Activated CD4-positive, alpha-beta T cell treated with anti-CD3 and anti-CD28 coated beads for 1 hour (primary cell): ENCODE data around the gene METTL24.

Source experiments
- DNase-seq: peaks from one replicate; pipeline ENCODE4 v3.0.0-alpha.2; 2020

METTL24 gene

DNA sequence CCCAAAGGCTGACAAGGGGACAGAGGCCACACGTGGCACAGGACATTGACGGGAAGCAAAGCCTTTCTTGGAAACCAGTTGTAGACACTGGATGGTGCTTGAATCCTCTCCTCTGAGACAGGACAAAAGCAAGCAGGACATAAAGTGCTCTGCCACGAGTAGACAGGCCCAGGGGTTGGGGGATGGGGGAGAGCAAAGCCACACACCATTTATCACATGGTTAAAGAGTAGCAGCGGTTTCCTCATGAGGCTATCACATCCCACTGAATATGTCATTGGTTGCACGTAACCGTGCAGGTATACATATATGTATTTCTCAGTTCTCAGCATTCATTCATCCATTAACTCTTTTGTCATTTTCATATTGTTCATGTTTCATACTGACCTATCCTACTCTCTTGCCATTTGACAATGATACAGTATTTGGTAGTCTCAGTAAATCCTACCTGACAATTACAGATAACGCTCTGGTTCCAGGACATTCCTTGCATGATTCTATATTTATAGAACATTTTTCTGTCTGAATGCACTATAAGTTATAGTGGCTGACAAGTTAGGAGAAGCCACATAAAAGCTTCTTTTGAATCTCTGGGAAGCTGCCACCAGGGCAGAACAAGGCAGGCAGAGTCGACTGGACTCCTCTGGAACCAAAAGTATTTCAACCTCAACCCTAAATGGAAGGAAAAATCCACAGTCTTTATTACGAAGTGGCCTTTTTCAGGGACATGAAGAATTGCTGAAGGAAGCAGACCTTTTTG is 23.5 kb downstream of the METTL24 start:
- no peak for DNase-seq

DNA sequence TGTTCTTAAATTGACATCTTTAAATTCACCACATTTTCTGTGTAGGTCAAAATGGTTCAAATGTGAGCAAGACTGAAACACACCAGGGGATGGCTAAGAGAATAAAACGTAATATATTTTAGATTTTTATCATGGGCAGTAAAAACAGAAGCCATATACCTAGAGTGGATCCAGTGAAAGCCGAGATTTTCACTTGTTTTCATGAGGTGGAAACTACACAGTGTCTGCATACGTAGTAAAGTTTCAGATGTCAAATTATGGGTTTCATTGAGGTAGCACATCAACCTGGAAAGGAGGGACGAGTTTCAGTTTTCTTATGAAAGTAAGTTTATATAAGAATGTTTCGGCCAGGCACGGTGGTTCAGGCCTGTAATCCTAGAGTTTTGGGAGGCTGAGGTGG is 25.9 kb downstream of the METTL24 start:
- DNase-seq = no peak

DNA sequence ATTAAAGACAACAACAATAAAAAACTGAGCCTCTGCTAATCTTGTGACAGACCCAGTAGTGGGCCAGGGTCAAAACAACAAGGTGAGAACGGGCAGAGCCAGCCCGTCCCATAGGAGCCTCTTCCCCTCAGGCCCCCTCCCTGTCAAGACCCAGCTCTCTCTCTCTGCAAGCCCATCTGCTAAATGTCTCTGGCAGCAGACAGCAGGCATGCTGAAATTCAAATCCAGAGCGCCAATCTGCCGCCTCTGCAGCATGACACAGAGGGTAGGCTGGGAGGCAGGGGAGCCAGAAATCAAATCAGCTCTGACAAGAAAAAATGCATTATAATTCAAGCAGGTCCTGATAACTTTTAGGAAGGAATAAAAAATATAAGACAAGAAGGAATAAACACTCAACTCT is 26.3 kb downstream of the METTL24 start:
- no peak for DNase-seq

- no peak for DNase-seq
These were observed 26.8 kb downstream of the METTL24 start for GRCh38 chr6:110331390-110331789.

DNA sequence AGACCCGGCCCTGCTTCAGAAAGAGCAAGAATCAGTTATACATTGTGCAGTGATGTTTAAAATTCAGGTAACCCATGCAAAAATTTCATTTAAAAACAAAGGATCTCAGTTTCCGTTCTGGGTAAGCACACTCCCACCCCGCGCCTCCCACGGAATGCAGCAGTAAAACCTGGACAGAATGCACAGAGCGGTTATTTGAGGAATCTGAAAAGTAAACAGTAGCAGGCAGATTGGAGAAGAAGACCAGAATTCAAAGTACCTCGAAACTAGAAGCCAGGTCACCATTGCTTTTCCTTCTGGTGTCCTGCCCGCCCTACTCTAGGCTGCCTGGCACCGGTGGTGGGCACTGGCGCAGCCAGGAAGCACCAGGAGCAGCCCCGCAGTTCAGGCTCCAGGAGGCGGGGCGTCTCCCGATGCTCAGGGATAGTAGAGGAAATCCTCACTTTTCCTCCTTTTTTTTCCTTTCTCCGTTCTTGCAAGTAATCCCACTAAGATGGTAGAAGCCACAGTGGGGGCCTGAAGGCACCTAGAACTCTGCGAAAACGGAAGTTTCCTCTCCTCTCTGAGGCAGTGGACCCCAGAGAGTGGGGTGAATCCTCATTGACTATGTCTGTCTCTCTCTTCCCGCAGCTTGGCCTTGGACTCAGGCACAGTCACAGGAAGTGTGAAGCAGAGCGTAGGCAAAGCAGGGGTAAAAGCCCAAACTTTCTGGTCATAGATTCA is 28.3 kb downstream of the METTL24 start:
- DNase-seq = no peak

- DNase-seq = no peak
These were observed 28.8 kb downstream of the METTL24 start for GRCh38 chr6:110329348-110329713.

- DNase-seq = no peak
These were observed 29.9 kb downstream of the METTL24 start for GRCh38 chr6:110328259-110328658.

- DNase-seq = no peak
These were observed 30.8 kb downstream of the METTL24 start for GRCh38 chr6:110327391-110327790.

GRCh38 chr6:110326609-110327008 is 31.5 kb downstream of the METTL24 start:
- no peak for DNase-seq

GRCh38 chr6:110326057-110326456 is 32.1 kb downstream of the METTL24 start:
- DNase-seq = no peak

DNA sequence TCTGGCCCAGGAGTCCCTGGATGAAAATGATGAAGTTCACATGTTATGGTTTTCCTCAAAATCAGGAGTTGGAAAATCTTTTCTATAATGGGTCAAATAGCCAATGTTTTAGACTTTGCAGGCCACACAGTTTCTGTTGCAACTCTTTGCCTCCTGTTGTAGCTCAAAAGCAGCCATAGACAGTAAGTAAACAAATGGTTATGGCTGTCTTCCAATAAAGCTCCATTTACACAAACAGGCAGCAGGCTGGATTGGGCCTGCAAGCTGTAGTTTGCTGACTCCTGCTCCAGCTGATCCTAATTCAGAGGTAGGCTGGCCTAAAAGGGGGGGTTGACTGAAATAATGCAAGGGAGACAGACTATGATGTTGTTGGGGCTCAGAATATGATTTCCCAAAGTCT is 33.0 kb downstream of the METTL24 start:
- DNase-seq = no peak

GRCh38 chr6:110324548-110324947 is 33.6 kb downstream of the METTL24 start:
- no peak for DNase-seq

- no peak for DNase-seq
These were observed 34.9 kb downstream of the METTL24 start for GRCh38 chr6:110323258-110323657.

DNA sequence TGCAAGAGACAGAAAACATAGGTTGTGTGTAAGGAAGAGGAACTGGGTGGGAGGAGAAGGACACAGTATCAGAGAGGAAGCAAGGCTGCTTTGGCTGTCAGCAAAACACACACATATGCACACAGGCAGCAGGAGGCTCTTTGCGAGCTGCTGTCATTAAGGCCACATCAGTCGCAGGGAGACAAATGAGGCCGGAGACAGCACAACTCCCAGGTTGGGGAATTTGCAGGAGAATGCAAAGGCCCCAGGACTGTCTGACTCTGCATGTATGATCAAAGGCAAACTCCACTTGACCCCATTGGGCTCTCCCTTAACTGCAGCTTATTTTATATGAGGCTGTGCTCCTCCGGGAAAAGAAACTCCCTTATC is 35.3 kb downstream of the METTL24 start:
- DNase-seq = no peak

DNA sequence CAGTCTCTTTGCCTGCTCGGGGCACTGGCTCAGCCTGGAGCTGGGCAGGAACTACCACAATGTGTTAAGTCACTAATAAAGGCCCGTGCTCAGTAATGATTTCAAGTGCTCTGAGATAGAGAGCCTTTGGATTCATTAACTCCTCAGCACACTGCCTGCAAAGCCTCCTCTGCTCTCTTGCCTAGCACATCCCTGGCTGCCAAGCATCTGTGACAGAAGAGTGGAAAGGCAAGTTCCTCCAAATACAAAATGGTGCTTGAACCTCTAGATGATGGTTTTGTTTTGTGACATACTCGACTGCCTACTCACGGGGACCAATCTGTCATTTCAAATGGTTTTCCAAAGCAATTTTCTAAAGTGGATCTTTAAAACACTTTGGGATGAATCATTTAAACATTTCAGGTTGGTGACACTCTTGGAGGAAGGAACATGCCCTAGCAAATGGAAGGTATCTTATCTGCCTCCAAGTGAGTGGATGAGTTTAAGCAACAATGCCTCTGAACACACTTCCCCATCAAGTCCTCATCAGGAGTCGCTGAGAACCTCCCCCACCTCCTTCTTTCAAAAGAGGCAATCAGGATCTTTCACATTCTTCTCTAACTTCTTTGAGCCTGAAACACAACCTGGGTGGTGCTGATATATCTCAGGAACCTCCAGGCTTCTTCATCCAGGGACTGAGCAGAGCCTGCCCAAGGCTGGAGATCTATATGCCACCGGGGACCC is 35.8 kb downstream of the METTL24 start:
- no peak for DNase-seq

GRCh38 chr6:110320307-110320706 is 37.8 kb downstream of the METTL24 start:
- DNase-seq = no peak

DNA sequence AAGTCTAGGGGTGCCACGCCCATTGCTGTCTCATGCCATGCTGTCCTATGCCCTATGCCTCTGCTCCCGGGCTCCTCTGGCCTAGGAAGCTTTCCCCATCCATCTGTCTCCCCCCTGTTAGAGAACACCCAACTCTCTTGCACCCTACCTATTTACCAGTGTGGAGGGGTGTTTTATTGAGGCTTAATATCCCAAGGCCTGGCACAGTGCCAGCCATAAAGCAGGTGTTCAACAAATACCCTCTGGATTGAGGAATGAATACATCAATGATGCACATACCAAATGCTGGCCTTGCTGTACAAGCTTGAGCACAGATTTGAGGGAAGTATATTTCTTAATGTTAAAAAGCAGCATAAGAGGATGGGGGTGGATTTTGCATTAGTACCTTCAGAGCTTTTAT is 38.3 kb downstream of the METTL24 start:
- no peak for DNase-seq

GRCh38 chr6:110319381-110319780 is 38.8 kb downstream of the METTL24 start:
- DNase-seq = no peak

DNA sequence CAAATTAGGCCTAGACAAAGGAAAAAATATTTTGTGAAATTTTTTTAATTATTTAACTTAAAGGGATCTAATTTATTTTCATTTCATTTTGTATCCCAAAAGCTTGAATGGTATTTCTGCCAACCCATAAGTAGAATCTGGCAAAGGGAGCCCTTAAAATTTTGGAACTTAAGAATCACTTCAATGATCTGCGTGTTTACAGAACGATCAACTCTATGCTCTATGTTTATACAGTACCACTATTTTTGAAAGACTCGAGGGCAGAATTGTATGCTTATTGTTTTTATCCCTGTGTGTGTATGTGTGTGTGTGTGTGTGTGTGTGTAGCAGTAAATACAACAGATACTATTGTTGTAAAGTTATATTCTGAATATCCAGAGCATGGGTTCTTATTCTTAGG is 39.2 kb downstream of the METTL24 start:
- DNase-seq = no peak

DNA sequence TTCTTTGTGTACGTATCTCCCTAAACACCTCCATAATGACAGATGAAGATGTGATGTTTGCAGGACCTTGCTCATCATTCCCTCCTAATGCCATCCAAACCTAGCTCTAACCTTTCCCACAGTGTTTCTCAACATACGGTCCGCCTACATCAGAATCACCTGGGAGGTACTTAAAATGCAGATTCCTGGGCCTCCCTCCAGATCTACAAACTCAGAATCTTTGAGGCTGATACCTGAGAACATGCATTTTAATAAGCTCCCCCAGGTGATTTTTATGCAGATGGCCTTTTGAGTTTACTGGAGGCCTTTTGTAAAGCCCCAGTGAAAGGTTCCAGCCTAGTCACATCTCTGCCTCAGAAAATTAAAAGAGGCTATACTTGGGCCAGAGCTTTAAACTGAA is 40.5 kb downstream of the METTL24 start:
- DNase-seq = no peak

- no peak for DNase-seq
These were observed 41.0 kb downstream of the METTL24 start for GRCh38 chr6:110317189-110317588.

DNA sequence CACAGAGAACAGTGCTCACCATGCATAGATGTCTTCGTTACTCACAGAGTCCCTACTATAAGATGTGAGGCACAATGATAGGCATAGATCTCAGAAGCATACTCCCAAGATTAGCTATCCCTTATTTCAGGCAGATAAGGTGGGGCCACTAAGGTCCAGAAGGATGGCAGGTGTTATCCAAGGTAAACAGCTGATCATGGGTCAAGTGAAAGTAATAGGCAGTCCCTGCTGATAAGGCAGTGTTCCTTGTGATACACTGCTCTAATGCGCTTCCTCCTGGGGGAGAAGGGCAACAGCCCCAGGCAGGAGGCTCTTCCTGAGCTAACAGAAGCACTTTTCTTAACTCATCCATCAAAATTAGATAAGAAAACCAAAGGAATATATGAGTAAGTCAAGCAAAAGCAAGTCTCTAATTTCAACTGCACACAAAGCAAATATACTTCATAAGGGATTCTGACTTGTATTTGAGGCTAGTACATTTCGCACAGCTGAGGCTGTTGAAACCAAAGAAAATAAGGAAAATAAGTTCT is 42.2 kb downstream of the METTL24 start:
- DNase-seq = no peak

DNA sequence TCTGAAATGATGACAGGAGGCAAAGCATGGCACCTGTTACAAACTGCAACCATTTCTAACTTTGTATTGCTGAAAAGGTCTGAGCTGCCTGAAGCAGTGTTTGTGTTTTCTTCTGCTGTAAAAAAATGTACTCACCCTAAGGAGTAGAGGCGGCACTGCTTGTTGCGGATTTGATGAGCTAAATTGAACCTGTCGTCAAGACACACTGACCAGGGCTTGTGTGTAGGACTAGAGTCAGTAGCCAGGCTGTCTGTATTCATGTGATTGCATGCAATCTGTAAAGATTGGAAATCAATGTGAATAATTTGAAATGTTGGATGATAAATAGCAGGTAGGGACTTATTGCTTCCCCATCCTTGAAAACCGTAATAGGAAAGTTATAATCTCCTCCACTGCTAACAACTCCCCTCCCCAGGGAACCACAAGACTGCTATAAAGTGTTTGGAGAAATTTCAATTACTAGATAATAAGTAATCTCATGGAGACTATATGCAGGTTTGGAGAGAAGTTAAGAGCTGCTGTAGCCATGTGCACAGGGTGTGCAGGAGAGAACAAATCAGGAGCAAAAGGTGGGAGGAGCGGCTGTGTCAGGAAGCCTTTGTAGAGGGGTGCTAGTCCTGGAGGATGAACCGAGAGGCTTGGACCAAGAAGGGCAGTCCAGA is 42.8 kb downstream of the METTL24 start:
- DNase-seq = no peak
